NCI-H146 treated with DMSO at 0.1 percent for 48 hours (cell line): ENCODE measurements around the gene TRDN.
"Not testable (repeated sequence)": the region's sequence is repeated elsewhere in the genome, so short reads cannot be mapped to it uniquely, and the experiment has no call there.

Experiments used
- DNase-seq: peaks from one replicate; lab custom pipeline; 2025; ENCODE audit not compliant: unreplicated experiment; lab: John Stamatoyannopoulos, UW

Gene TRDN

GRCh38 chr6:123632641-123633040, 4.1 kb downstream of the TRDN start:
- DNase-seq: no peak

- no peak for DNase-seq
These were observed 7.3 kb downstream of the TRDN start for GRCh38 chr6:123629258-123629941.

GRCh38 chr6:123625696-123626095, 11.1 kb downstream of the TRDN start:
- DNase-seq: no peak

- no peak for DNase-seq
These were observed 14.0 kb downstream of the TRDN start for GRCh38 chr6:123622780-123623179.

GRCh38 chr6:123619156-123619555, 17.6 kb downstream of the TRDN start:
- DNase-seq: no peak

GRCh38 chr6:123616942-123617341, 19.8 kb downstream of the TRDN start:
- DNase-seq: no peak

GRCh38 chr6:123616016-123616415, 20.7 kb downstream of the TRDN start:
- DNase-seq: no peak

GRCh38 chr6:123610779-123611178, 26.0 kb downstream of the TRDN start:
- no peak for DNase-seq

GRCh38 chr6:123604067-123604466, 32.7 kb downstream of the TRDN start:
- DNase-seq: peak; percentile 77

GRCh38 chr6:123598011-123598410, 38.7 kb downstream of the TRDN start:
- no peak for DNase-seq

- DNase-seq: no peak
These were observed 42.0 kb downstream of the TRDN start for GRCh38 chr6:123594776-123595175.

- DNase-seq: no peak
These were observed 44.3 kb downstream of the TRDN start for GRCh38 chr6:123592426-123592825.

- no peak for DNase-seq
These were observed 46.8 kb downstream of the TRDN start for GRCh38 chr6:123589973-123590372.

- DNase-seq: no peak
These were observed 47.4 kb downstream of the TRDN start for GRCh38 chr6:123589317-123589716.

- DNase-seq: no peak
These were observed 48.2 kb downstream of the TRDN start for GRCh38 chr6:123588546-123588895.

- DNase-seq: no peak
These were observed 48.8 kb downstream of the TRDN start for GRCh38 chr6:123587838-123588545.

GRCh38 chr6:123587407-123587806, 49.3 kb downstream of the TRDN start:
- not testable (repeated sequence) for DNase-seq

- no peak for DNase-seq
These were observed 56.4 kb downstream of the TRDN start for GRCh38 chr6:123580331-123580730.

- DNase-seq: peak; percentile 28
These were observed 61.6 kb downstream of the TRDN start for GRCh38 chr6:123575188-123575587.

GRCh38 chr6:123570813-123571684, 65.7 kb downstream of the TRDN start:
- peak; percentile 76 for DNase-seq

GRCh38 chr6:123569575-123569974, 67.2 kb downstream of the TRDN start:
- DNase-seq: no peak

GRCh38 chr6:123565529-123565928, 71.2 kb downstream of the TRDN start:
- DNase-seq: no peak
